GF-D8 (cell line): ENCODE measurements around the gene PPP2R5A.
"Not testable (repeated sequence)": the region's sequence is repeated elsewhere in the genome, so short reads cannot be mapped to it uniquely, and the experiment has no call there.

Experiments
- DNase-seq: peaks from one replicate; lab custom pipeline; 2025; lab: John Stamatoyannopoulos, UW

Gene PPP2R5A

GRCh38 chr1:212267460-212267859, 17.8 kb upstream of the PPP2R5A start:
- DNase-seq, result no peak

GRCh38 chr1:212269306-212269705, 15.9 kb upstream of the PPP2R5A start:
- no peak for DNase-seq

- DNase-seq, result no peak
Observed at GRCh38 chr1:212270564-212270963, 14.6 kb upstream of the PPP2R5A start.

GRCh38 chr1:212271234-212271633, 14.0 kb upstream of the PPP2R5A start:
- no peak for DNase-seq

- no peak for DNase-seq
Observed at GRCh38 chr1:212271823-212272485, 13.3 kb upstream of the PPP2R5A start.

- no peak for DNase-seq
Observed at GRCh38 chr1:212281590-212281989, 3.6 kb upstream of the PPP2R5A start.

- DNase-seq, result no peak
Observed at GRCh38 chr1:212283741-212284140, 1.5 kb upstream of the PPP2R5A start.

GRCh38 chr1:212284332-212284743, 872 bp upstream of the PPP2R5A start:
- DNase-seq, result no peak

- peak; percentile 45 for DNase-seq
Observed at GRCh38 chr1:212285685-212286555, 710 bp downstream of the PPP2R5A start.

- peak; percentile 45 for DNase-seq
Observed at GRCh38 chr1:212286556-212287131, 1.4 kb downstream of the PPP2R5A start.

GRCh38 chr1:212287261-212287895, 2.2 kb downstream of the PPP2R5A start:
- no peak for DNase-seq

- not testable (repeated sequence) for DNase-seq
Observed at GRCh38 chr1:212287995-212288394, 2.8 kb downstream of the PPP2R5A start.

GRCh38 chr1:212288615-212289014, 3.4 kb downstream of the PPP2R5A start:
- DNase-seq, result no peak

GRCh38 chr1:212289262-212290077, 4.3 kb downstream of the PPP2R5A start:
- DNase-seq, result no peak

- DNase-seq, result no peak
Observed at GRCh38 chr1:212290608-212291007, 5.4 kb downstream of the PPP2R5A start.

GRCh38 chr1:212291505-212292134, 6.4 kb downstream of the PPP2R5A start:
- no peak for DNase-seq

GRCh38 chr1:212292250-212293105, 7.3 kb downstream of the PPP2R5A start:
- DNase-seq, result no peak

- DNase-seq, result no peak
Observed at GRCh38 chr1:212293579-212293978, 8.4 kb downstream of the PPP2R5A start.

- DNase-seq, result no peak
Observed at GRCh38 chr1:212294983-212295382, 9.8 kb downstream of the PPP2R5A start.

- DNase-seq, result no peak
Observed at GRCh38 chr1:212295579-212295978, 10.4 kb downstream of the PPP2R5A start.
